HG03457 (cell line): Measurements from ENCODE around the gene ARG1.

Source experiments
- ATAC-seq: cut with Tn5 transposase; IDR thresholded peaks from one replicate; pipeline ENCODE4 v1.9.1; 2021; ENCODE audit warnings: moderate number of reproducible peaks; ENCODE audit not compliant: unreplicated experiment

The ARG1 gene

GRCh38 chr6:131581523-131581922 is 8.5 kb downstream of the ARG1 start:
- ATAC-seq = no peak

GRCh38 chr6:131586543-131586942 is 13.5 kb downstream of the ARG1 start:
- ATAC-seq = no peak

- ATAC-seq = no peak
Observed at GRCh38 chr6:131587909-131588308, 14.9 kb downstream of the ARG1 start.

DNA sequence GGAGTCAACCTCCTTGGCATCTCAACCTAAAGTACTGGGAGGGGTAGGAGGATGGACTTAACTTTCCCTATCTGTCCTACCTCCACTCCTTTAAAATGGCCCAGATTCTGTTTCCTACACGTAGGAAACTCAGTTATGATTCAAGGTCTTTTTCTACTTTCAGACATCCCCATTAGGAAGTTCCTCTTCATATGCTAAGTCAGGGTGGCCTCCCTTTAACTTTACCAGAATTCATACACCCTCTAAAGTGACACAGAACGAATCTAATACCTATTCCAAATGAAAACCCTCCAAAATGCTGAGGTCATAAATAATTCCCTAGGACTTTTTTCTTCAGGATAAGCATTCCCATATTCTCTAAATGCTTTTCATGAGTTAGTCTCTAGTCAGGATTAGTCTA is 15.6 kb downstream of the ARG1 start:
- no peak for ATAC-seq

DNA sequence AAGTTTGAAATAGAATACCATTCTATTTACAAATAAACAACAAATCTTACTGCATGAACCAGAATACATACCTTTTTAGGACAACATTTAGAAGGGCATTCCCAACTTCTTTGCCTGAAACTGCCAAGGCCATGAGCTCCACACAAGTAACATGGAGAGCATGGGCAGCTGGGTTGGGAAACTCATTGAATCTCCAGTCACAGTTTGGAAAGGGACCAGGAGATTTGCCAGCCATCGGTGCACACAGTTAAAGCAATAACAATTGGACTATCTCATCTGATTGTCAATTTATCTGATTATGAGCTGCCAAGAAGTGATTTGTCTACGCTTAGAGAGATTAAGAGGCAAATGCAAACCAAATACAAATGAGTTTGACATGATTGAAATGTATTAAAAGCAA is 19.9 kb downstream of the ARG1 start:
- no peak for ATAC-seq

- no peak for ATAC-seq
Observed at GRCh38 chr6:131594074-131594473, 21.0 kb downstream of the ARG1 start.

- ATAC-seq = no peak
Observed at GRCh38 chr6:131597446-131597845, 24.4 kb downstream of the ARG1 start.

GRCh38 chr6:131600716-131601115 is 27.7 kb downstream of the ARG1 start:
- no peak for ATAC-seq

- ATAC-seq = no peak
Observed at GRCh38 chr6:131602781-131603312, 29.8 kb downstream of the ARG1 start.

DNA sequence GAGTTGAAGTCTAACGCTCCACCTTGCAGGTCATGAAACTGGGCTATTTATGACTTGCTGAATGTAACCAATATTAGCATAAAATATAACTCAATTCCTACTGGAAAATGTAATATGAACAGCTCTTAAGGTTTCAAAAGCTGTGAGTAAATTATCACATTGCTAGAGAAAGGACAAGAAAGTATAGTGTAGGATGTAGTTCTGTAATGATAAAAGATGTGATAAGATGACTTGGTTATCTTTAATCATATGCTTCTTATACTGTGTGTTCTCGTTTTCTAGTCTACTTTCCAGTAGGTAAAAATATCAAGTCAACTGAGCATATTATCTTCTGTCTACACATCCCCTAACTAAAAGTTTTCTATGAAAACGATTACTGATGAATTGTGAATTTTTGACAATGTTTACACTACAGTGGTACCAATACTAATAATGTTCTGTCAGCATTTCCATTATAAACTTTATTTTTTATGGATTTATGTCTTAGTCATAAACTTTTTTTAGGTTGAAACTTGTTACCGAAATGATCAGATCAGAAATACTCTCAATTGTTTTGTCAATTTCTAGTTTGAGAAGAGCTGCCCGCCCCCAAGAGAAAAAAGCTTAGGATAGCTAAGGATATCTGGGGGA is 40.4 kb downstream of the ARG1 start:
- ATAC-seq = no peak

DNA sequence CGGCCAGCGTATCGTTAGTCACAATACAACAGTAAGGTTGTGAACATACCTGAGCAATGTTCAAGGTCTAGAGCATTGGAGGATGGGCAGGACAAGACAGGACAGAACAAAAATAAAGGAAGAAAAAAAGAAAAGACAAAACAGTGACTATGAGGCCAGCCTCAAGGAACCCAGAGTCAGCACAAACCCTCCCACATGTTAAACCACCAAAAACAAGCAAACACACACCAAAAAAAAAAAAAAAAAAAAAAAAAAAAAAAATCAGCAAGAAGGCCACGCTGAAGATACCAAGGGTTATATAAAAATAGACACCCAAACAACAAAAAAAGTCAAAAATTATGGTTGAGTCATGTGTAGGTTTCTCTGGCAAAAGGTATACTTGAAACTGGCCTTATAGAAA is 42.2 kb downstream of the ARG1 start:
- ATAC-seq = no peak

DNA sequence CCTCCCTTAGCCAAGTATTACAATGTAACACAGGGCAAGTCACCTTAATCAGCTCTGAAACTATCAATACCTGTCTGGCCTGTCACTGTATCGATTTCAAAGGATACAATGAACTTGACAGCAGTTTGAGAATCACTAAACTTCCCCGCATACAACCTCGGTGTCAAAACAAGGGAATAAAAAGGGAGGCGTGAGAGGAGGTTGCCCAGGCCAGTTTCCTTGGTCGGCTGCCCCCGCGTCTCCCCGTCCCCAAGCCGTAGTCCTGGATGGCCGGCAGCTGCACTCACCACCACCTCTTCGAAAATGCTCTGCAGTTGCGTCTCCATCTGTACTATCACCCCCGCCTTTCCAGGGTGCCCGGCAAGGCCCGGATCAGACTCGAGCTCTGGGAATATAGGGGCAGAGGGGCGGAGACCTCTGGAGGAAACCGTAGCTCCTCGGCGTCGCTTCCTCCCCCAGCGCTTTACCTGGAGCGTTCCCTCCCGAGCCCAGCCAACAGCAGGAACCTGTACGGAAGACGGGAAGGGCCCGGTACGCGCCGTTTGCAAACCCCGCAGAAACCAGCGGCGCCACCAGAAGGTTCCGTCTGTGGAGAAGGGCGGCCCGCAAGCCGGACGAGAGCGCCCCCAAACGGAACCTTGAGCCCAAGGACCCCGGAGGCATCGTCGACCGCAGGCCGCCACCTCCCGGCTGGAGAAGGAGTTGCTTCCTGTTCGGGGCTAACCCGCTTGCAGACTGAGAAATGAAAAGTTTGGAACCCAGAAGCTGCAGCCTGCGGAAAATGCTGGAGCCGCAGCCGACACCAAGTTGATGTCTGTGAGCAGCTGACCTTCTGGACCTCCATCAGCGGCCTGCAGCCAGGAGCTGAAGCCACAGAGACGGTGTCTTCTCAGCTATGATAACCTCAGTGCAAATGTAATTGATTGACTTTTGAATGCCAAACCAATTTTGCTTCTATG is 55.0 kb downstream of the ARG1 start, which contains the start of gene MED23:
MED23 (minus strand) TSS at position 519 of the 959 bp plus-strand sequence; CDS start at position 326, 193 bp downstream.
- ATAC-seq = peak; percentile 96

- no peak for ATAC-seq
Observed at GRCh38 chr6:131628726-131629125, 55.7 kb downstream of the ARG1 start.

GRCh38 chr6:131629651-131630050 is 56.6 kb downstream of the ARG1 start:
- ATAC-seq = no peak

- ATAC-seq = no peak
Observed at GRCh38 chr6:131631625-131632289, 58.7 kb downstream of the ARG1 start.
